A549 (cell line): ENCODE data around the gene NAXD. TPM values are rescaled to one million over a fixed set of nuclear protein-coding genes. Genes with fewer than 3 reads are reported as not detected.
A peak's percentile ranks its signal among the peaks of the same experiment; 100 is the strongest.

ENCODE experiments used
- ATAC-seq, 2 experiments: fragments of 200-7000 bp in 1 of 2; fragments of >200 bp in 1 of 2; cut with Nextera tagmentation in 1 of 2; cut with Tn5 transposase in 1 of 2; 3 replicates each; pipeline versions ENCODE4 v1.8.0 to v1.9.1; 2018 to 2020; ENCODE audit warnings: mild to moderate bottlenecking in 1 of 2, moderate library complexity in 1 of 2
- CTCF ChIA-PET: fragments of 300-600 bp; sonication (Branson Sonifier 250); formaldehyde crosslinking; extraction: SDS; loops from one replicate; lab custom pipeline; 2021; ENCODE audit warnings: antibody characterized with exemption, inconsistent platforms; lab: Yijun Ruan, JAX
- POLR2A ChIA-PET: fragments of 350-600 bp; formaldehyde crosslinking; extraction: SDS; loops from one replicate; lab custom pipeline; 2021; ENCODE audit warnings: antibody characterized with exemption, inconsistent platforms; lab: Yijun Ruan, JAX
- DNase-seq, 2 experiments: peaks; one replicate each; pipeline versions ENCODE4 v3.0.0 to v3.0.0-alpha.2; 2011 to 2016; ENCODE audit warnings: low read depth in 1 of 2, low spot score in 1 of 2
- FAIRE-seq: peaks from 2 replicates; lab custom pipeline; 2011; peaks lifted over from hg19 to GRCh38; lab: Jason Lieb, UNC
- H3K27ac ChIP-seq, 2 experiments: fragments of >200 bp; sonication (Bioruptor Twin); formaldehyde crosslinking; 3 replicates each; pipeline ENCODE4 v1.5.1; 2016 to 2017
- H3K4me1 ChIP-seq: fragments of >200 bp; sonication (Bioruptor Twin); formaldehyde crosslinking; 3 replicates; pipeline ENCODE4 v1.6.1; 2016
- H3K4me2 ChIP-seq: fragments of >200 bp; sonication (Bioruptor Twin); formaldehyde crosslinking; 3 replicates; pipeline ENCODE4 v1.6.1; 2016
- H3K4me3 ChIP-seq: fragments of >200 bp; sonication (Bioruptor Twin); formaldehyde crosslinking; 3 replicates; pipeline ENCODE4 v1.5.1; 2016
- H3K9me3 ChIP-seq: fragments of >200 bp; sonication (Bioruptor Twin); formaldehyde crosslinking; 3 replicates; pipeline ENCODE4 v1.6.1; 2016
- CBX2 ChIP-seq: fragments of 200-600 bp; sonication (generic); IDR thresholded peaks from 2 replicates; pipeline ENCODE4 v1.6.1; 2016; ENCODE audit warnings: low read depth, mild to moderate bottlenecking, borderline replicate concordance
- CBX8 ChIP-seq: fragments of 200-600 bp; sonication (generic); IDR thresholded peaks from 2 replicates; pipeline ENCODE4 v1.6.1; 2016
- CHD4 ChIP-seq: fragments of 200-600 bp; sonication (generic); IDR thresholded peaks from 2 replicates; pipeline ENCODE4 v1.6.1; 2016; ENCODE audit warnings: antibody characterized with exemption, mild to moderate bottlenecking, borderline replicate concordance
- FOSB ChIP-seq: fragments of 250-450 bp; sonication (Bioruptor Pico); IDR thresholded peaks from 2 replicates; pipeline ENCODE4 v1.5.0; 2020; ENCODE audit warnings: mild to moderate bottlenecking, moderate library complexity
- FOSL2 ChIP-seq, 2 experiments: fragments of 450-650 bp in 1 of 2; fragments of >200 bp in 1 of 2; sonication (Bioruptor Twin) in 1 of 2; formaldehyde crosslinking; IDR thresholded peaks; 2 replicates each; pipeline versions ENCODE4 v1.5.0 to v1.6.1; 2016 to 2020; ENCODE audit warnings: mild to moderate bottlenecking in 1 of 2, moderate library complexity in 1 of 2
- HOXB13 ChIP-seq: fragments of 250-450 bp; sonication (Bioruptor Pico); IDR thresholded peaks from 2 replicates; pipeline ENCODE4 v1.5.0; 2020; ENCODE audit warnings: low read depth, mild to moderate bottlenecking, moderate library complexity
- MAFK ChIP-seq: fragments of 450-650 bp; IDR thresholded peaks from 2 replicates; pipeline ENCODE4 v1.6.1; 2014; ENCODE audit not compliant: partially characterized antibody
- PHF8 ChIP-seq: fragments of 200-600 bp; sonication (generic); IDR thresholded peaks from 2 replicates; pipeline ENCODE4 v1.6.1; 2016; ENCODE audit warnings: low read depth, mild to moderate bottlenecking, antibody characterized with exemption, moderate library complexity, borderline replicate concordance
- POLR2A ChIP-seq: IDR thresholded peaks from 2 replicates; pipeline ENCODE4 v1.6.1; 2012; ENCODE audit warnings: mild to moderate bottlenecking, low read length
- RARB ChIP-seq: fragments of 250-450 bp; sonication (Bioruptor Pico); IDR thresholded peaks from 2 replicates; pipeline ENCODE4 v1.8.0; 2021; ENCODE audit warnings: mild to moderate bottlenecking, moderate library complexity
- TFCP2L1 ChIP-seq: fragments of 250-450 bp; sonication (Bioruptor Pico); IDR thresholded peaks from 2 replicates; pipeline ENCODE4 v1.5.0; 2021; ENCODE audit warnings: mild to moderate bottlenecking
- WGBS: methylation state at CpG from one replicate; pipeline ENCODE4 v1.1.6; 2017; ENCODE audit errors: missing lambda C conversion rate; 5-methylcytosine and 5-hydroxymethylcytosine counted together
- polyA plus RNA-seq, 4 experiments: library from polyadenylated mRNA; depleted of rRNA in 3 of 4; stranded (reverse); fragments of >200 nt; fragmentation: RNase III in 1 of 4; extraction: RNeasy Plus Mini Kit Qiagen cat#74134 plus additional on column Dnase treatment in 1 of 4; gene quantifications; 2 replicates in 3 of 4; 3 replicates in 1 of 4; pipeline ENCODE4 v1.2.3, GENCODE V29; 2011 to 2017
- TF ChIP-seq, protein P1 (sequence below): fragments of 150-350 bp; IDR thresholded peaks from 2 replicates; pipeline ENCODE4 v1.6.1; 2014; ENCODE audit warnings: low read depth, mild to moderate bottlenecking, low read length
- TF ChIP-seq, protein P2 (sequence below): fragments of 450-650 bp; IDR thresholded peaks from 2 replicates; pipeline ENCODE4 v1.6.1; 2014; ENCODE audit warnings: antibody characterized with exemption
- TF ChIP-seq, protein P3 (sequence below): fragments of >200 bp; sonication (Bioruptor Twin); formaldehyde crosslinking; IDR thresholded peaks from 3 replicates; pipeline ENCODE4 v1.5.1; 2016
- TF ChIP-seq, protein P4 (sequence below): IDR thresholded peaks from 2 replicates; pipeline ENCODE4 v1.6.1; 2012

Gene NAXD
- polyA plus RNA-seq, 2 of the 4 experiments (the other 2 are of a cell fraction), result 14.2 to 19.0 TPM

DNA sequence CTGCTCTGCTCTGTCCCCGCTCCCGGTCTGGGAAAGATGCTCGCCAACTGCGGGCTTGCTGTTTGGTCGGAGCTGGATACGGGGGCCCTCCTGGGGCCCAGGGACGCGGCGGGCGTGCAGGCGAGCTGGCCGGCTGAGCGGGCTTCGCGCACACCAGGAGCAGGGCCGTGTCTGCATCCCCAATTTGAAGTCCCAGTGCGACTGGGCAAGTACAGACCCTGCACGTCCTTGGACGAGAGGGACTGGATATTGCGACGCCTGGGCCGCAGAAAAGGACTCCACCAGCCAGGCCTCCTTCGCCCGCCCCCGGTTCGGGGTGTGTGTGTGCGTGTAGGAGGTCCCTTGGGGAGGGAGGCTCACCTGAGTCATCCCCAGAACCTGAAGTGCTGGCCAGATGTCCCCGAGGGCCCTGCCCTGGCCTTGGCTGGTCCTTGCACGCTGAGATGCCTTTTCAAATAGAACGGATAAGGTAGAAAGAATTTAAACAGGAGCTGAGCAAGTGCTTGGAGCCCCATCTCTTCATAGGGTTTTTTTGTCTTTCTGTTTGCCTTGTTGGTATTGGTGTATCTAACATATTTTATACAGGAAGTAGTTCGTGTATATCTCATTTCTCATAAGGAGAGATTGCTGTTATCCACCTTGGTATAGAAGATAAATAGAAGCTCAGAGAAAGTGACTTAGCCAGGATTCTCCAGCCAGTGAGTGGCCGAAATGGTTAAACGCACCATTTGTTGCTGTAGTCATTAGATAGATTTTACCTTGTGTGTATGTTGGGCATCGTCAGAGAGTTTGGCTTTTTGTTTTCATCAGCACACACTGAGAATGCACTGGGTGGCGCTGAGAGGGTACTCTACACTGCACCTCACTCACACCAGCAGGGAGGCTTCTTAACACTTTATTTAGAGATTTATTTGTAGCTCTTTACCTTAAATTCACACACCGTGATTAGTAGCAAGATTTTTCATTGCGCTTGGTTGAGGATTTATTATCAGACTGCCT lies 1.1 kb downstream of the NAXD start:
- POLR2A ChIA-PET, result interaction anchor here (1.2 kb wide), 1 partner anchor 96 kb away, joined by 5 read pairs; no protein-coding TSS in a partner anchor
- WGBS, result 33% methylated on average over 9 of the region's 37 CpGs
- H3K4me2 ChIP-seq, result peak overlapping the region; percentile 99
- H3K4me3 ChIP-seq, result peak overlapping the region; percentile 98
- DNase-seq, result peak; percentile 33 to 36
- peaks cover 15% of the 10 kb centered on the region; the same call in 2 of the 3 replicates for H3K4me1 ChIP-seq
- no peak for FAIRE-seq
- ATAC-seq, result peak; percentile 30 to 43
- peak overlapping the region; percentile 92 to 98 for H3K27ac ChIP-seq
- TF ChIP-seq, protein P1, sequence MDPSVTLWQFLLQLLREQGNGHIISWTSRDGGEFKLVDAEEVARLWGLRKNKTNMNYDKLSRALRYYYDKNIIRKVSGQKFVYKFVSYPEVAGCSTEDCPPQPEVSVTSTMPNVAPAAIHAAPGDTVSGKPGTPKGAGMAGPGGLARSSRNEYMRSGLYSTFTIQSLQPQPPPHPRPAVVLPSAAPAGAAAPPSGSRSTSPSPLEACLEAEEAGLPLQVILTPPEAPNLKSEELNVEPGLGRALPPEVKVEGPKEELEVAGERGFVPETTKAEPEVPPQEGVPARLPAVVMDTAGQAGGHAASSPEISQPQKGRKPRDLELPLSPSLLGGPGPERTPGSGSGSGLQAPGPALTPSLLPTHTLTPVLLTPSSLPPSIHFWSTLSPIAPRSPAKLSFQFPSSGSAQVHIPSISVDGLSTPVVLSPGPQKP, result no peak
- TF ChIP-seq CBX2 (no peak), FOSB (CRISPR knock-in tag) (no peak), HOXB13 (CRISPR knock-in tag) (no peak), FOSL2 (IDR thresholded peaks at IDR 0.05) (no peak), FOSL2 (CRISPR knock-in tag; IDR thresholded peaks at IDR 0.05) (no peak)
- TF ChIP-seq, protein P2, sequence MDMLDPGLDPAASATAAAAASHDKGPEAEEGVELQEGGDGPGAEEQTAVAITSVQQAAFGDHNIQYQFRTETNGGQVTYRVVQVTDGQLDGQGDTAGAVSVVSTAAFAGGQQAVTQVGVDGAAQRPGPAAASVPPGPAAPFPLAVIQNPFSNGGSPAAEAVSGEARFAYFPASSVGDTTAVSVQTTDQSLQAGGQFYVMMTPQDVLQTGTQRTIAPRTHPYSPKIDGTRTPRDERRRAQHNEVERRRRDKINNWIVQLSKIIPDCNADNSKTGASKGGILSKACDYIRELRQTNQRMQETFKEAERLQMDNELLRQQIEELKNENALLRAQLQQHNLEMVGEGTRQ, result no peak
- TF ChIP-seq, protein P3, sequence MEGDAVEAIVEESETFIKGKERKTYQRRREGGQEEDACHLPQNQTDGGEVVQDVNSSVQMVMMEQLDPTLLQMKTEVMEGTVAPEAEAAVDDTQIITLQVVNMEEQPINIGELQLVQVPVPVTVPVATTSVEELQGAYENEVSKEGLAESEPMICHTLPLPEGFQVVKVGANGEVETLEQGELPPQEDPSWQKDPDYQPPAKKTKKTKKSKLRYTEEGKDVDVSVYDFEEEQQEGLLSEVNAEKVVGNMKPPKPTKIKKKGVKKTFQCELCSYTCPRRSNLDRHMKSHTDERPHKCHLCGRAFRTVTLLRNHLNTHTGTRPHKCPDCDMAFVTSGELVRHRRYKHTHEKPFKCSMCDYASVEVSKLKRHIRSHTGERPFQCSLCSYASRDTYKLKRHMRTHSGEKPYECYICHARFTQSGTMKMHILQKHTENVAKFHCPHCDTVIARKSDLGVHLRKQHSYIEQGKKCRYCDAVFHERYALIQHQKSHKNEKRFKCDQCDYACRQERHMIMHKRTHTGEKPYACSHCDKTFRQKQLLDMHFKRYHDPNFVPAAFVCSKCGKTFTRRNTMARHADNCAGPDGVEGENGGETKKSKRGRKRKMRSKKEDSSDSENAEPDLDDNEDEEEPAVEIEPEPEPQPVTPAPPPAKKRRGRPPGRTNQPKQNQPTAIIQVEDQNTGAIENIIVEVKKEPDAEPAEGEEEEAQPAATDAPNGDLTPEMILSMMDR, result 0 out of 3 replicates have a peak, but pooled peaks have one; percentile 7
- TF ChIP-seq, all 56 proteins: peak for 1
- CTCF ChIA-PET, result interaction anchor here (0.8 kb wide), 1 partner anchor 22 kb away, joined by 3 read pairs; no protein-coding TSS in a partner anchor
- H3K9me3 ChIP-seq, result peaks cover 5% of the 10 kb centered on the region; the same call in 1 of the 3 replicates

DNA sequence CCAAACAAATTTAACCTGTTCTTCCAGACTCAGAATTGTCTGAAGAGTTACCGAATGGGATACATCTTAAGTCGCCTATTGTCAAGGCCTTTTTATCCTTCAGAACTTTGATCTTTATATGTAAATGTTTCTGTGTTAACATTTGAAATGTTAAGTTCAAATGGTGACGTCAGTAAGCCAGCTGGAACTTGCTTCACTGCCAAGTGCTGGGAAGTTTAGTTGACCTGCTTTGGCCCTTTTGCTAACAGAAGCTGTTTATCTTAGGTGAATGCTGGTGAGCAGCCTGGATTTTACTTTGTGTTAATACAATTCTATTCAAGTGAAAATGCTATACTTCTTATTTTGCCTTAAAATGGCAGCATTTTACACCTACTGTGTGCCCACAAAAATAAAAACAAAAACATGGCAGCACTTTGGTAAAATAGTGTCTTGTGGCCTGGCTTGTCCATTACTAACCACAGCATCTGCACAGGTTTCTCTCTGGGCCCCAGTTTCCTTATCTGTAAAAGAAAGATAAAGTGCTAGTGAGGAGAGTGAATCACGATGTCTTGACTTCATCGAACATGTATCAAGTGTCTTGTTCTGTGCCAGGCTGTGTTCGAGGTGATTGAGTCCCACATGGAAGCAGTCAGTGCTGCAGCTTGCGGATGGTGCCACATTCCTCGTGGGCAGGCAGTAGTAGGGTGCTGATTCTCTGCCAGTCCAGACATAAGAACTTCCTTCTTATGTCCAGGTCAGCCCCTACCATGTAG lies 2.2 kb downstream of the NAXD start:
- peaks cover 15% of the 10 kb centered on the region; the same call in 2 of the 3 replicates for H3K4me1 ChIP-seq
- CTCF ChIA-PET, result no interaction called here
- no peak overlapping the region for H3K27ac ChIP-seq
- POLR2A ChIA-PET, result no interaction called here
- FAIRE-seq (no peak), ATAC-seq (no peak), DNase-seq (no peak)
- no peak overlapping the region for H3K4me3 ChIP-seq
- H3K4me2 ChIP-seq, result peak overlapping the region; percentile 99
- TF ChIP-seq, protein P4, sequence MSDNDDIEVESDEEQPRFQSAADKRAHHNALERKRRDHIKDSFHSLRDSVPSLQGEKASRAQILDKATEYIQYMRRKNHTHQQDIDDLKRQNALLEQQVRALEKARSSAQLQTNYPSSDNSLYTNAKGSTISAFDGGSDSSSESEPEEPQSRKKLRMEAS, result no peak
- no peak for TF ChIP-seq MAFK
- 83% methylated on average over 8 of the region's 8 CpGs for WGBS
- peaks cover 5% of the 10 kb centered on the region; the same call in 1 of the 3 replicates for H3K9me3 ChIP-seq

DNA sequence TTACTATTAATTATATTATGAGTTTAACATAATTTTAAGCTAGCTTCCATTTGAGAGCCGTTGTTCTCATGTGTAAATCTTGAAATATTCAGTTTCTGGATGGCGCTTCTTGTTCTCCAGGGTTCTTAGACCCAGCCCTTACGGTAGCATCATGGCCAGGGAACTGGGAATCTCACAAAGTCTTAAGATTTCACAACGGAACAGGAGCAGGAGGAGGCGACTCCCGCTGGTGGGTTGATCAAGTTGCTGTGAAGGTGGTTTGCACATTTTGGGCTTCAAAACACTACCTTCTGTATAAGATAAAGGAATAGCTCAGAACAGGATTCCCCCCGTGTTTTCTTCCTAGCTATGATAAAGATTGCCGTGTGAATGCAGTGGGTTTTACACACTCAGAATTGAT lies 2.8 kb downstream of the NAXD start:
- CTCF ChIA-PET, result no interaction called here

More for the DNA sequence above, 2.8 kb downstream of the NAXD start:
- H3K4me1 ChIP-seq, result peaks cover 15% of the 10 kb centered on the region; the same call in 2 of the 3 replicates
- TF ChIP-seq TFCP2L1 (CRISPR knock-in tag) (no peak), HOXB13 (CRISPR knock-in tag) (no peak), CBX8 (no peak), PHF8 (no peak), RARB (CRISPR knock-in tag) (no peak), CHD4 (no peak), POLR2A (no peak)
- TF ChIP-seq, protein P3, result no peak
- no peak overlapping the region for H3K4me3 ChIP-seq
- ATAC-seq, result no peak
- no peak for DNase-seq
- H3K9me3 ChIP-seq, result peaks cover 5% of the 10 kb centered on the region; the same call in 1 of the 3 replicates
- no peak overlapping the region for H3K27ac ChIP-seq
- POLR2A ChIA-PET, result no interaction called here
- WGBS, result 91% methylated on average over 8 of the region's 8 CpGs
- H3K4me2 ChIP-seq, result no peak overlapping the region
- no peak for FAIRE-seq
